ENCODE measurements around the gene SFTPA1.
"Not testable (repeated sequence)": the region's sequence is repeated elsewhere in the genome, so short reads cannot be mapped to it uniquely, and the experiment has no call there.

SFTPA1 gene

GRCh38 chr10:79563426-79563825, 47.3 kb upstream of the SFTPA1 start:
- no peak overlapping the region for H2AFZ ChIP-seq (ENCODE audit: low read length)
- H3K4me1 ChIP-seq (ENCODE audit: insufficient read depth, low read length, severe bottlenecking), result no peaks in the 10 kb centered on the region
- H4K20me1 ChIP-seq (ENCODE audit: insufficient read depth, low read length), result no peaks in the 10 kb centered on the region
- no peaks in the 10 kb centered on the region for H3K9me3 ChIP-seq (ENCODE audit: low read length)
- H3K9ac ChIP-seq (ENCODE audit: low read length), result no peak overlapping the region
- H3K36me3 ChIP-seq (ENCODE audit: insufficient read depth, low read length), result no peaks in the 10 kb centered on the region
- no peaks in the 10 kb centered on the region for H3K79me2 ChIP-seq (ENCODE audit: insufficient read depth, low read length)
- no peak overlapping the region for H3K4me3 ChIP-seq (ENCODE audit: low read depth, low read length, poor library complexity, severe bottlenecking)
- H3K27me3 ChIP-seq (ENCODE audit: insufficient read depth, low read length), result no peaks in the 10 kb centered on the region
- H3K27ac ChIP-seq (ENCODE audit: low read depth, low read length, poor library complexity, severe bottlenecking), result no peak overlapping the region
- no peaks in the 10 kb centered on the region for H3K9me2 ChIP-seq (ENCODE audit: low read depth, low read length)
- H3F3A ChIP-seq (ENCODE audit: insufficient read depth, low read length), result no peaks in the 10 kb centered on the region
- H3K4me2 ChIP-seq (ENCODE audit: low read length), result no peak overlapping the region
- no peak for TF ChIP-seq EZH2 (IDR thresholded peaks at IDR 0.05; ENCODE audit: borderline replicate concordance, low read length)

- H3K4me1 ChIP-seq (ENCODE audit: insufficient read depth, low read length, severe bottlenecking); H3K9me3 ChIP-seq (ENCODE audit: low read length); H3K27ac ChIP-seq (ENCODE audit: low read depth, low read length, poor library complexity, severe bottlenecking); H4K20me1 ChIP-seq (ENCODE audit: insufficient read depth, low read length); H3K36me3 ChIP-seq (ENCODE audit: insufficient read depth, low read length); H3K4me3 ChIP-seq (ENCODE audit: low read depth, low read length, poor library complexity, severe bottlenecking); H3K79me2 ChIP-seq (ENCODE audit: insufficient read depth, low read length); H2AFZ ChIP-seq (ENCODE audit: low read length); H3K27me3 ChIP-seq (ENCODE audit: insufficient read depth, low read length); H3K4me2 ChIP-seq (ENCODE audit: low read length); H3K9ac ChIP-seq (ENCODE audit: low read length); H3K9me2 ChIP-seq (ENCODE audit: low read depth, low read length); H3F3A ChIP-seq (ENCODE audit: insufficient read depth, low read length): not testable (repeated sequence)
These were observed 40.1 kb upstream of the SFTPA1 start for GRCh38 chr10:79570624-79571023.

GRCh38 chr10:79579361-79579760, 31.4 kb upstream of the SFTPA1 start:
- Histone ChIP-seq H2AFZ (ENCODE audit: low read length) (no peak overlapping the region), H3K9me3 (ENCODE audit: low read length) (no peaks in the 10 kb centered on the region), H3K27ac (ENCODE audit: low read depth, low read length, poor library complexity, severe bottlenecking) (no peak overlapping the region), H3K27me3 (ENCODE audit: insufficient read depth, low read length) (no peaks in the 10 kb centered on the region), H3K4me1 (ENCODE audit: insufficient read depth, low read length, severe bottlenecking) (no peaks in the 10 kb centered on the region), H3F3A (ENCODE audit: insufficient read depth, low read length) (no peaks in the 10 kb centered on the region), H3K9me2 (ENCODE audit: low read depth, low read length) (no peaks in the 10 kb centered on the region), H3K79me2 (ENCODE audit: insufficient read depth, low read length) (no peaks in the 10 kb centered on the region), H3K36me3 (ENCODE audit: insufficient read depth, low read length) (no peaks in the 10 kb centered on the region), H3K4me3 (ENCODE audit: low read depth, low read length, poor library complexity, severe bottlenecking) (no peak overlapping the region), H3K9ac (ENCODE audit: low read length) (no peak overlapping the region), H4K20me1 (ENCODE audit: insufficient read depth, low read length) (no peaks in the 10 kb centered on the region), H3K4me2 (ENCODE audit: low read length) (no peak overlapping the region)
- no peak for TF ChIP-seq CTCF (IDR thresholded peaks at IDR 0.05; ENCODE audit: low read length)
- TF ChIP-seq EZH2 (IDR thresholded peaks at IDR 0.05; ENCODE audit: borderline replicate concordance, low read length), result no peak

GRCh38 chr10:79581044-79581443, 29.7 kb upstream of the SFTPA1 start:
- Histone ChIP-seq H2AFZ (ENCODE audit: low read length) (no peak overlapping the region), H3F3A (ENCODE audit: insufficient read depth, low read length) (no peaks in the 10 kb centered on the region), H3K79me2 (ENCODE audit: insufficient read depth, low read length) (no peaks in the 10 kb centered on the region), H3K27ac (ENCODE audit: low read depth, low read length, poor library complexity, severe bottlenecking) (no peak overlapping the region), H3K9me3 (ENCODE audit: low read length) (no peaks in the 10 kb centered on the region), H3K4me3 (ENCODE audit: low read depth, low read length, poor library complexity, severe bottlenecking) (no peak overlapping the region), H3K9ac (ENCODE audit: low read length) (no peak overlapping the region), H3K27me3 (ENCODE audit: insufficient read depth, low read length) (no peaks in the 10 kb centered on the region), H3K4me2 (ENCODE audit: low read length) (no peak overlapping the region), H3K4me1 (ENCODE audit: insufficient read depth, low read length, severe bottlenecking) (no peaks in the 10 kb centered on the region), H4K20me1 (ENCODE audit: insufficient read depth, low read length) (no peaks in the 10 kb centered on the region), H3K9me2 (ENCODE audit: low read depth, low read length) (no peaks in the 10 kb centered on the region), H3K36me3 (ENCODE audit: insufficient read depth, low read length) (no peaks in the 10 kb centered on the region)
- TF ChIP-seq CTCF (IDR thresholded peaks at IDR 0.05; ENCODE audit: low read length) (no peak), EZH2 (IDR thresholded peaks at IDR 0.05; ENCODE audit: borderline replicate concordance, low read length) (no peak)
